Transverse colon (tissue), 4 donors: Measurements from ENCODE around the gene SPATA25.

Experiments used
- CTCF ChIP-seq, 5 experiments: fragments of 200-600 bp in 3 of 5; fragments of 450-650 bp in 2 of 5; sonication (generic) in 3 of 5; IDR thresholded peaks; 1 replicate in 2 of 5; 2 replicates in 3 of 5; pipeline ENCODE4 v1.5.1; 2016 to 2017; ENCODE audit warnings: antibody characterized with exemption in 5 of 5, inconsistent platforms in 3 of 5, mild to moderate bottlenecking in 2 of 5, moderate library complexity in 1 of 5
- EP300 ChIP-seq: sonication (generic); formaldehyde crosslinking; IDR thresholded peaks from one replicate; pipeline ENCODE4 v1.6.1; 2017; ENCODE audit warnings: antibody characterized with exemption, low read depth
- POLR2A ChIP-seq: fragments of 450-650 bp; IDR thresholded peaks from one replicate; pipeline ENCODE4 v1.6.1; 2016; ENCODE audit warnings: antibody characterized with exemption, mild to moderate bottlenecking, moderate library complexity
- POLR2AphosphoS5 ChIP-seq, 3 donors: sonication (generic); formaldehyde crosslinking; IDR thresholded peaks; one replicate each; pipeline ENCODE4 v1.6.1; 2016; ENCODE audit warnings: antibody characterized with exemption in 3 of 3

GRCh38 chr20:45880988-45881788 lies 6.2 kb downstream of the SPATA25 start, which contains the start of gene ZSWIM1:
- peak; percentile 63 to 78 (median 75) for TF ChIP-seq POLR2AphosphoS5 (IDR thresholded peaks at IDR 0.05)
- no peak for TF ChIP-seq EP300
- peak in 1 of 5 experiments; percentile 17 for TF ChIP-seq CTCF (IDR thresholded peaks at IDR 0.05)
- TF ChIP-seq POLR2A, result peak; percentile 60
